Adrenal gland (tissue), 5 donors: ENCODE data around the gene FBXO46.

Source experiments
- POLR2A ChIP-seq, 2 donors: fragments of 450-650 bp; IDR thresholded peaks; one replicate each; pipeline ENCODE4 v1.6.1; 2017; ENCODE audit warnings: antibody characterized with exemption in 2 of 2, mild to moderate bottlenecking in 2 of 2, moderate library complexity in 1 of 2
- TF ChIP-seq, protein P1 (sequence below), 6 experiments: fragments of 450-650 bp in 4 of 6; fragments of 200-600 bp in 2 of 6; sonication (generic) in 1 of 6; IDR thresholded peaks; 1 replicate in 5 of 6; 2 replicates in 1 of 6; pipeline versions ENCODE4 v1.5.1 to v1.8.0; 2016 to 2021; ENCODE audit warnings: antibody characterized with exemption in 6 of 6, mild to moderate bottlenecking in 2 of 6, moderate library complexity in 1 of 6
- donor health status: DM: no; HTN: no; CAD: no.

GRCh38 chr19:45711851-45712698 is 18.6 kb downstream of the FBXO46 start:
- TF ChIP-seq, protein P1, sequence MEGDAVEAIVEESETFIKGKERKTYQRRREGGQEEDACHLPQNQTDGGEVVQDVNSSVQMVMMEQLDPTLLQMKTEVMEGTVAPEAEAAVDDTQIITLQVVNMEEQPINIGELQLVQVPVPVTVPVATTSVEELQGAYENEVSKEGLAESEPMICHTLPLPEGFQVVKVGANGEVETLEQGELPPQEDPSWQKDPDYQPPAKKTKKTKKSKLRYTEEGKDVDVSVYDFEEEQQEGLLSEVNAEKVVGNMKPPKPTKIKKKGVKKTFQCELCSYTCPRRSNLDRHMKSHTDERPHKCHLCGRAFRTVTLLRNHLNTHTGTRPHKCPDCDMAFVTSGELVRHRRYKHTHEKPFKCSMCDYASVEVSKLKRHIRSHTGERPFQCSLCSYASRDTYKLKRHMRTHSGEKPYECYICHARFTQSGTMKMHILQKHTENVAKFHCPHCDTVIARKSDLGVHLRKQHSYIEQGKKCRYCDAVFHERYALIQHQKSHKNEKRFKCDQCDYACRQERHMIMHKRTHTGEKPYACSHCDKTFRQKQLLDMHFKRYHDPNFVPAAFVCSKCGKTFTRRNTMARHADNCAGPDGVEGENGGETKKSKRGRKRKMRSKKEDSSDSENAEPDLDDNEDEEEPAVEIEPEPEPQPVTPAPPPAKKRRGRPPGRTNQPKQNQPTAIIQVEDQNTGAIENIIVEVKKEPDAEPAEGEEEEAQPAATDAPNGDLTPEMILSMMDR (IDR thresholded peaks at IDR 0.05), result no peak
- peak in 1 of 2 donors; percentile 41 for TF ChIP-seq POLR2A (IDR thresholded peaks at IDR 0.05)
